PC-3 (cell line): ENCODE measurements around the gene TDG. TPM values are rescaled to one million over a fixed set of nuclear protein-coding genes. Genes with fewer than 3 reads are reported as not detected.
A peak's percentile ranks its signal among the peaks of the same experiment; 100 is the strongest.

Experiments used
- ATAC-seq: fragments of 200-7000 bp; cut with Tn5 transposase; 2 replicates; pipeline ENCODE4 v1.9.1; 2020; ENCODE audit warnings: mild to moderate bottlenecking, moderate library complexity
- BruUV-seq: library from RNA; stranded (reverse); fragments of 400-500 nt; replicated peaks from 2 replicates; lab custom pipeline; 2021; lab: Mats Ljungman, UMichigan
- CTCF ChIA-PET: fragments of 300-600 bp; sonication (Branson Sonifier 250); formaldehyde crosslinking; loops from one replicate; lab custom pipeline; 2022; ENCODE audit warnings: antibody characterized with exemption; lab: Charles Lee
- POLR2A ChIA-PET: fragments of 300-600 bp; sonication (Branson Sonifier 250); formaldehyde crosslinking; loops from one replicate; lab custom pipeline; 2022; ENCODE audit warnings: antibody characterized with exemption; ENCODE audit not compliant: unreplicated experiment; lab: Charles Lee
- DNase-seq: peaks from one replicate; pipeline ENCODE4 v3.0.0-alpha.2; 2015
- H2AFZ ChIP-seq: fragments of 300-600 bp; sonication (generic); 2 replicates; pipeline ENCODE4 v1.6.0; 2016; ENCODE audit warnings: antibody characterized with exemption, low read length
- H3F3A ChIP-seq: fragments of 300-600 bp; sonication (generic); one replicate; pipeline ENCODE4 v1.6.0; 2017; ENCODE audit warnings: antibody characterized with exemption, low read length, control low read depth, mild to moderate bottlenecking; ENCODE audit not compliant: unreplicated experiment
- H3K27ac ChIP-seq: fragments of 300-600 bp; sonication (generic); 2 replicates; pipeline ENCODE4 v1.5.1; 2016; ENCODE audit warnings: mild to moderate bottlenecking, low read length
- H3K27me3 ChIP-seq: fragments of 300-600 bp; sonication (generic); 2 replicates; pipeline ENCODE4 v1.6.1; 2016; ENCODE audit warnings: low read length, mixed read lengths
- H3K36me3 ChIP-seq: fragments of 300-600 bp; sonication (generic); 2 replicates; pipeline ENCODE4 v1.6.1; 2016; ENCODE audit warnings: low read depth, mixed run types, low read length, mixed read lengths
- H3K4me1 ChIP-seq: fragments of 300-600 bp; sonication (generic); 2 replicates; pipeline ENCODE4 v1.5.1; 2016; ENCODE audit warnings: low read length; ENCODE audit not compliant: insufficient read depth
- H3K4me2 ChIP-seq: fragments of 300-600 bp; sonication (generic); 2 replicates; pipeline ENCODE4 v1.6.0; 2016; ENCODE audit warnings: low read length
- H3K4me3 ChIP-seq: fragments of 300-600 bp; sonication (generic); 2 replicates; pipeline ENCODE4 v1.5.1; 2016; ENCODE audit warnings: mild to moderate bottlenecking, low read length, mixed read lengths
- H3K79me2 ChIP-seq: fragments of 300-600 bp; sonication (generic); 2 replicates; pipeline ENCODE4 v1.6.1; 2017; ENCODE audit warnings: low read length, mixed read lengths
- H3K9ac ChIP-seq: fragments of 300-600 bp; sonication (generic); 2 replicates; pipeline ENCODE4 v1.6.0; 2016; ENCODE audit warnings: mild to moderate bottlenecking, low read length
- H3K9me2 ChIP-seq: fragments of 300-600 bp; sonication (generic); replicated peaks from 2 replicates; pipeline ENCODE4 v1.6.1; 2016; ENCODE audit warnings: mixed run types, low read length, mixed read lengths
- H3K9me3 ChIP-seq: fragments of 300-600 bp; sonication (generic); 2 replicates; pipeline ENCODE4 v1.6.1; 2016; ENCODE audit warnings: low read length, mixed read lengths
- H4K20me1 ChIP-seq: fragments of 300-600 bp; sonication (generic); 2 replicates; pipeline ENCODE4 v1.6.1; 2016; ENCODE audit warnings: low read length, mixed read lengths
- CTCF ChIP-seq: fragments of 300-600 bp; sonication (generic); conservative IDR thresholded peaks from 2 replicates; pipeline ENCODE4 v1.5.1; 2017; ENCODE audit warnings: antibody characterized with exemption, low read depth, mild to moderate bottlenecking, low read length
- EZH2 ChIP-seq: fragments of 300-600 bp; sonication (generic); IDR thresholded peaks from one replicate; pipeline ENCODE4 v1.6.1; 2017; ENCODE audit warnings: antibody characterized with exemption, mild to moderate bottlenecking, low read length; ENCODE audit not compliant: unreplicated experiment
- EZH2phosphoT487 ChIP-seq: fragments of 300-600 bp; sonication (generic); IDR thresholded peaks from 2 replicates; pipeline ENCODE4 v1.6.1; 2018; ENCODE audit warnings: mild to moderate bottlenecking, antibody characterized with exemption, low read length, borderline replicate concordance
- intact Hi-C: fragments of 100-400 bp; cut with micrococcal nuclease; formaldehyde crosslinking; loops from 2 replicates; pipeline ENCODE4 v1.9.0; 2023
- total RNA-seq: library from RNA; depleted of rRNA; stranded (reverse); fragments of >200 nt; gene quantifications from 2 replicates; pipeline ENCODE4 v1.2.3, GENCODE V29; 2014

TDG gene
- total RNA-seq, 1 experiment from 2014 or later: 45.6 TPM

- Histone ChIP-seq H3K9ac (peak overlapping the region; percentile 94), H3K4me3 (peak overlapping the region; percentile 91), H4K20me1 (peaks cover 29% of the 10 kb centered on the region; the same call in 1 of the 2 replicates), H3F3A (no peaks in the 10 kb centered on the region), H3K9me2 (no peaks in the 10 kb centered on the region), H3K36me3 (peaks cover 2% of the 10 kb centered on the region; the same call in 1 of the 2 replicates), H3K27ac (peak overlapping the region; percentile 72), H2AFZ (peak overlapping the region; percentile 93), H3K4me1 (peaks cover 40% of the 10 kb centered on the region), H3K4me2 (peak overlapping the region; percentile 97), H3K27me3 (no peaks in the 10 kb centered on the region), H3K79me2 (peaks cover 68% of the 10 kb centered on the region), H3K9me3 (no peaks in the 10 kb centered on the region)
- TF ChIP-seq EZH2phosphoT487: no peak
- TF ChIP-seq EZH2: no peak
- no peak for TF ChIP-seq CTCF
- ChIA-PET CTCF (interaction anchor here (0.5 kb wide), 1 partner anchor 1126 kb away, joined by 4 read pairs; no protein-coding TSS in a partner anchor), POLR2A (interaction anchor here (0.7 to 1.3 kb wide), 3 partner anchors 9 to 1116 kb away, joined by 3 to 8 read pairs (median 5); partner anchors contain the start of gene NFYB)
- ATAC-seq: no peak
- BruUV-seq: TSS peak; percentile 91
- intact Hi-C loops: loop anchor here (1.0 to 10.0 kb wide), 3 partner anchors 8 to 1140 kb away; partner anchors contain the start of gene WASHC4
- no peak for DNase-seq
Observed at GRCh38 chr12:103965255-103965589, 450 bp upstream of the TDG start.

GRCh38 chr12:103966736-103967135, 1.1 kb downstream of the TDG start:
- ChIA-PET POLR2A (no interaction called here), CTCF (no interaction called here)

More at GRCh38 chr12:103966736-103967135, 1.1 kb downstream of the TDG start:
- no peak for ATAC-seq
- intact Hi-C loops: loop anchor here (2.0 to 10.0 kb wide), 3 partner anchors 91 to 1138 kb away; partner anchors contain the start of gene WASHC4
- no peaks in the 10 kb centered on the region for H3K9me2 ChIP-seq
- no peaks in the 10 kb centered on the region for H3K9me3 ChIP-seq
- H3K4me3 ChIP-seq: peak overlapping the region; percentile 91
- no peak overlapping the region for H2AFZ ChIP-seq
- peak overlapping the region; percentile 94 for H3K9ac ChIP-seq
- H3K4me1 ChIP-seq: peaks cover 36% of the 10 kb centered on the region
- TF ChIP-seq EZH2 (no peak), CTCF (no peak), EZH2phosphoT487 (no peak)
- H3F3A ChIP-seq: no peaks in the 10 kb centered on the region
- H3K4me2 ChIP-seq: peak overlapping the region; percentile 97
- H3K79me2 ChIP-seq: peaks cover 83% of the 10 kb centered on the region
- H3K27ac ChIP-seq: no peak overlapping the region
- peaks cover 34% of the 10 kb centered on the region; the same call in 1 of the 2 replicates for H4K20me1 ChIP-seq
- no peaks in the 10 kb centered on the region for H3K27me3 ChIP-seq
- no TSS peak for BruUV-seq
- no peak for DNase-seq
- peaks cover 6% of the 10 kb centered on the region; the same call in 1 of the 2 replicates for H3K36me3 ChIP-seq
